Adrenal gland (tissue), 12 donors: ENCODE data around the gene CLEC3B. TPM values are rescaled to one million over a fixed set of nuclear protein-coding genes. Genes with fewer than 3 reads are reported as not detected.

Experiments
- DNase-seq, 7 donors: peaks; one replicate each; pipeline ENCODE4 v3.0.0-alpha.2; 2019 to 2020
- H3K27ac ChIP-seq, 5 donors: fragments of 200-600 bp; sonication (generic) in 4 of 5; 1 replicate in 3 of 5; 2 replicates in 2 of 5; pipeline versions ENCODE4 v1.5.1 to v1.8.0; 2016 to 2020; ENCODE audit warnings: mild to moderate bottlenecking in 1 of 5
- H3K27me3 ChIP-seq: fragments of 200-600 bp; 2 replicates; pipeline ENCODE4 v1.8.0; 2021
- H3K36me3 ChIP-seq, 2 donors: fragments of 200-600 bp; replicated peaks in 1 of 2; 1 replicate in 1 of 2; 2 replicates in 1 of 2; pipeline versions ENCODE4 v1.5.1 to v1.8.0; 2018 to 2022
- H3K4me1 ChIP-seq, 2 donors: fragments of 200-600 bp; replicated peaks in 1 of 2; 1 replicate in 1 of 2; 2 replicates in 1 of 2; pipeline versions ENCODE4 v1.5.1 to v1.8.0; 2018 to 2021
- H3K4me3 ChIP-seq, 4 donors: fragments of 200-600 bp; sonication (generic) in 3 of 4; one replicate each; pipeline ENCODE4 v1.5.1; 2016 to 2018
- H3K9me3 ChIP-seq, 3 donors: fragments of 200-600 bp; sonication (generic) in 1 of 3; replicated peaks in 1 of 3; 1 replicate in 2 of 3; 2 replicates in 1 of 3; pipeline versions ENCODE4 v1.5.1 to v1.8.0; 2016 to 2021
- CTCF ChIP-seq, 6 experiments: fragments of 450-650 bp in 4 of 6; fragments of 200-600 bp in 2 of 6; sonication (generic) in 1 of 6; IDR thresholded peaks; 1 replicate in 5 of 6; 2 replicates in 1 of 6; pipeline versions ENCODE4 v1.5.1 to v1.8.0; 2016 to 2021; ENCODE audit warnings: antibody characterized with exemption in 6 of 6, mild to moderate bottlenecking in 2 of 6, moderate library complexity in 1 of 6
- POLR2A ChIP-seq, 2 donors: fragments of 450-650 bp; IDR thresholded peaks; one replicate each; pipeline ENCODE4 v1.6.1; 2017; ENCODE audit warnings: antibody characterized with exemption in 2 of 2, mild to moderate bottlenecking in 2 of 2, moderate library complexity in 1 of 2
- WGBS, 4 donors: extraction: QIAGEN DNeasy Blood & Tissue Kit in 2 of 4; methylation state at CpG; one replicate each; pipeline versions ENCODE4 v1.1.5 to v1.1.7; 2013 to 2017; 5-methylcytosine and 5-hydroxymethylcytosine counted together
- intact Hi-C, 2 donors: fragments of 100-400 bp; cut with DNase I; formaldehyde crosslinking; loops; one replicate each; pipeline versions ENCODE4 v1.14.1 to v1.15.0; 2022 to 2023
- polyA plus RNA-seq, 3 donors: library from polyadenylated mRNA; stranded (reverse); fragments of 200-250 nt in 2 of 3; fragments of 350-450 nt in 1 of 3; fragmentation: Illumina TruSeq in 1 of 3; extraction: RNeasy Lipid Tissue Mini Kit (QIAGEN cat#74804) in 1 of 3; gene quantifications; one replicate each; pipeline ENCODE4 v1.2.3, GENCODE V29; 2013 to 2014
- total RNA-seq, 9 donors: library from RNA; depleted of rRNA in 4 of 9; stranded (reverse); fragments of >200 nt in 4 of 9; fragments of 120-200 nt in 1 of 9; fragmentation: NEBNext Ultra II Directional in 1 of 9; extraction: Animal tissue kit (Norgen Biotek cat#: 25700) in 1 of 9; gene quantifications; one replicate each; pipeline versions ENCODE4 v1.1.0 to v1.2.4, GENCODE V29; 2013 to 2023
- donor health status: healthy with polysubstance abuse.
- donor health status: Bipolar disorder and iron deficiency.
- donor health status: DM: yes; HTN: yes; CAD: no.
- donor health status: DM: no; HTN: no; CAD: no.
- donor health status: DM: no; HTN: no; CAD: no.
- donor health status: DM: yes; HTN: yes; CAD: no.

CLEC3B gene
- total and polyA plus RNA-seq, 12 donors: 5.1 to 251 (median 73.1) TPM

GRCh38 chr3:45057557-45057956 is 31.5 kb downstream of the CLEC3B start:
- no peaks in the 10 kb centered on the region for H3K4me1 ChIP-seq
- no peak for DNase-seq
- intact Hi-C loops: no loop called here
- no peaks in the 10 kb centered on the region for H3K36me3 ChIP-seq
- 78 to 95% (median 89%) methylated on average over 3 of the region's 3 CpGs for WGBS, 4 donors
- no peaks in the 10 kb centered on the region for H3K27me3 ChIP-seq
- TF ChIP-seq POLR2A (IDR thresholded peaks at IDR 0.05) (no peak), CTCF (IDR thresholded peaks at IDR 0.05) (no peak)
- H3K4me3 ChIP-seq: no peak overlapping the region
- H3K27ac ChIP-seq: peak overlapping the region in 1 of 5 donors; percentile 32
- H3K9me3 ChIP-seq: no peaks in the 10 kb centered on the region

GRCh38 chr3:45059132-45059531 is 33.0 kb downstream of the CLEC3B start:
- intact Hi-C loops: no loop called here
- Histone ChIP-seq H3K4me1 (no peaks in the 10 kb centered on the region), H3K36me3 (no peaks in the 10 kb centered on the region), H3K9me3 (no peaks in the 10 kb centered on the region), H3K27ac (no peak overlapping the region), H3K27me3 (no peaks in the 10 kb centered on the region), H3K4me3 (no peak overlapping the region)
- no peak for DNase-seq
- 78 to 88% (median 82%) methylated on average over 2 of the region's 2 CpGs for WGBS, 4 donors
- TF ChIP-seq CTCF (IDR thresholded peaks at IDR 0.05) (no peak), POLR2A (IDR thresholded peaks at IDR 0.05) (no peak)

GRCh38 chr3:45060165-45060892 is 34.2 kb downstream of the CLEC3B start:
- 54 to 72% (median 61%) methylated on average over 4 of the region's 4 CpGs for WGBS, 4 donors
- Histone ChIP-seq H3K27me3 (no peaks in the 10 kb centered on the region), H3K9me3 (no peaks in the 10 kb centered on the region), H3K4me3 (no peak overlapping the region), H3K36me3 (no peaks in the 10 kb centered on the region), H3K27ac (no peak overlapping the region), H3K4me1 (peaks cover 0 to 2% of the 10 kb centered on the region in 2 donors)
- TF ChIP-seq CTCF (IDR thresholded peaks at IDR 0.05) (no peak), POLR2A (IDR thresholded peaks at IDR 0.05) (no peak)
- DNase-seq: no peak
- intact Hi-C loops: no loop called here

- peaks cover 0 to 4% of the 10 kb centered on the region in 2 donors for H3K4me1 ChIP-seq
- H3K27me3 ChIP-seq: no peaks in the 10 kb centered on the region
- no peak for TF ChIP-seq POLR2A (IDR thresholded peaks at IDR 0.05)
- no peak for TF ChIP-seq CTCF (IDR thresholded peaks at IDR 0.05)
- no peak overlapping the region for H3K4me3 ChIP-seq
- DNase-seq: no peak
- no peaks in the 10 kb centered on the region for H3K9me3 ChIP-seq
- 96 to 100% (median 97%) methylated on average over 1 of the region's 1 CpG for WGBS, 4 donors
- no peaks in the 10 kb centered on the region for H3K36me3 ChIP-seq
- H3K27ac ChIP-seq: peak overlapping the region in 2 of 5 donors; percentile 11 to 46
- intact Hi-C loops: no loop called here
Observed at GRCh38 chr3:45062697-45063070, 36.6 kb downstream of the CLEC3B start.
